NCI-H146 (cell line): ENCODE measurements around the gene COQ3.
A peak's percentile ranks its signal among the peaks of the same experiment; 100 is the strongest.

ENCODE experiments used
- DNase-seq: peaks from one replicate; lab custom pipeline; 2025; lab: John Stamatoyannopoulos, UW

COQ3 gene, protein sequence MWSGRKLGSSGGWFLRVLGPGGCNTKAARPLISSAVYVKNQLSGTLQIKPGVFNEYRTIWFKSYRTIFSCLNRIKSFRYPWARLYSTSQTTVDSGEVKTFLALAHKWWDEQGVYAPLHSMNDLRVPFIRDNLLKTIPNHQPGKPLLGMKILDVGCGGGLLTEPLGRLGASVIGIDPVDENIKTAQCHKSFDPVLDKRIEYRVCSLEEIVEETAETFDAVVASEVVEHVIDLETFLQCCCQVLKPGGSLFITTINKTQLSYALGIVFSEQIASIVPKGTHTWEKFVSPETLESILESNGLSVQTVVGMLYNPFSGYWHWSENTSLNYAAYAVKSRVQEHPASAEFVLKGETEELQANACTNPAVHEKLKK

DNA sequence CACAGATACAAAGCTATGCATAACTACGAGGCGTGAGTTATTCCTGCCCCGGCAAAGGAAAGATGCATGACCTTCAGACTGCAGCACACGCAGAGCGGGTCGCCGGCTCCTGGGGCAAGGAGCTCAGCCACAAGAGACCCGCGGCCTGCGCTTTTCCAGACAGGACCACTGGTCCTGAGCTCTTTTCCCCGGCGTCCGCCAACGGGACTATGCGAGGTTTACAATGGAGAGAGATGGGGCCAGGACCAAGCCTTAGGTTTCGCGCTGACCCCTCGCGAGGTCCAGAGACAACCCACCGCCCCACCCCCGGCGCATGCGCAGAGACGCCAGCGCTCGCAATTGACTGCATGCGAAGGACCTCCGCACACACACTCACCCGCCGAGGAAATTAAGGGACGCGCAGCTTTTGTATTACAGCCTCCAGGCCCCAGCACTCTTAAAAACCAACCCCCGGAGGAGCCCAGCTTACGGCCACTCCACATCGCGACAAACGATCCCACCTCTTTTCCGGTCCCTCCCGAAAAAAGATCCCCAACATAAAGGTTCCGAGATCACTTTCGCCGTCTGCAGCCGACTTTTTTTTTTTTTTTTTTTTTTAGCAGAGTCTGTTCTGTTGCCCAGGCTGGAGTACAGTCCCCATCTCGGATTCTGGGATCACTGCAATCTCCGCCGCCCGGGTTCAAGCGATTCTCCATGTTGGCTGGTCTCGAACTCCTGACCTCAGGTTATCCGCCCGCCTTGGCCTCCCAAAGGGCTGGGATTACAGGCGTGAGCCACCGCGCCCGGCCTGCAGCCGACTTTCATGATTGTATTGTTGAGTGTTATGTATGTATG, at the start of gene COQ3:
Gene COQ3, minus strand, starts transcription at position 498 of the 834 bp plus-strand sequence. Its CDS starts 16 bp downstream, at position 482.
- DNase-seq: peak; percentile 84

DNA sequence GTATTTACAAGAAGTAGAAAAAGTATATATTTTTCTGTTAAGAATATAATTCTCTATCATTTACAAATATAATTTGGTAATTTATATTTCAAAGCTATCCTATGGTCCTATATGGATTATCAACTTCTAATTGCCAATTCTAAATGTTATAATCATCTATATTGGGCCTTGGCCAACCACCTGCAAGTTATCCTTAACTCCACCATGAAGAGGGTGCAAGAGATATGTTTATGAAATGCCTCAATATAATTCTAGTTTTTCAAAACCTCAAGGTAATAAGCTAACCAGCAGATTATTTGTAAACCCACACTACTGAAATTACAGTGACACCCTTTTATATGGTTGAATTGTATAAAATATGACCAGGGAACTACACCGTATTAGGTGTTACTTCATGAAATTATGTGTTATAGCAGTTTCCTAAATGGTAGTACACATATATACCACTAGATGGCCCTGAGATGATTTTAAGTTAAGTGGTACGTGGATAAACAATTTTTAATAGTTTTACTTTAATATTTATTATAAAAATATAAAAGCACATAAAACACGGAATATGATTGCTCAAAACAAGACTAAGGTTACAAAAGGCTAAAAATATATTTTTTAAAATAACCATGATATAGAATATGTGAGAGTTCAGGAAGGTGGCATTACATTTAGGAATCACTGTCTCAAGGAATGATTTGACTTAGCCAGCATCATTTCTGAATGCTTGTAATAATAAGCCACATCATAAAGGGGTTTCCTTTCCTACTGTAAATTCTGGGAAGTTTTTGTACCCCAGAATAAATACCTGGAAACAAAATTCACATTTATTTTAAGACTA, 40.9 kb upstream of the COQ3 start:
- no peak for DNase-seq

DNA sequence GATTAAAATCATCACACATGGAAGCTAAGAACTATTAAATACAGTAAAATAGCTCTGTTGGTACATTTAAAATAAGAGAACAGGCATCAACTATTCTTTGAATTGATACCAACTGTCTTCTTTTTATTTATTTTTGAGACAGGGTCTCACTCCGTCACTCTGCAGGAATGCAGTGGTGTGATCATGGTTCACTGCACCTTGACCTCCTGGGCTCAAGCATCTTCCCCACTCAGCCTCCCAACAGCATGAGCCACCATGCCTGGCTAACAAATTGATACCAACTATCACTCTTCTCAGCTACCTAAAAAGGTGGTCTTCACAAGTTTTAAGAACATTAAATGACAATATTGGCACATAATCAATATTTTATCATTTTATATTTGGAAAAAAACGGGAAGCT, 38.9 kb upstream of the COQ3 start:
- DNase-seq: no peak

DNA sequence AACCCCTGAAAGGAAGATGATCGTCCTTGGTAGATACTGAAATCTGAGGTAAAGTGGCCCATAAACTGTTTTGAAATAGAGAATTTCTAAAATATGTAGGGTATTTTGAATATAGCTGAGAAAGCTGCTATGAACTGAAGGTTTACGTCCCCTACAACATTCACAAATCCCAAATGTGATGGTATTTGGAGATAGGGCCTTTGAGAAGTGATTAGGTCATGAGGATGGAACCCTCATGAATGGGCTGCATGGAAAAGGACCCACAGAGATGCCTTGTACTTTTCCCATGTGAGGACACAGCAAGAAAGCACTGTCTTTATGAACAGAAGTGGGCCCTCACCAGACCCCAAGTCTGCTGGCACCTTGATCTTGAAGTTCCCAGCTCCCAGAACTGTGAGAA, 37.9 kb upstream of the COQ3 start:
- DNase-seq: no peak

DNA sequence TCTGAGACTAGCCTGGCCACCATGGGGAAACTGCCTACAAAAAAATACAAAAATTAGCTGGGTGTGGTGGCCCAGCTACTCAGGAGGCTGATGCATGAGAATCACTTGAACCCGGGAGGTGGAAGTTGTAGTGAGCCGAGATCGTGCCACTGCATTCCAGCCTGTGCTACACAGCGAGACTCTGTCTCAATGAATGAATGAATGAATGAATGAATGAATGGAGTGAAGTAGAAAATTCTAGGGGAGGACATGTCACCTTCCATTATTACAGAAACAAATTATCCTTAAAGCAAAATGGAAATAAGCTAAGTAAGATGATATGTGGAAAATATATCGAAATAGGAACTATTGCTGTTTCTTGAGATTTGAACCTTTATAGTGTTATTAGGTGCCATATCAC, 34.0 kb upstream of the COQ3 start:
- no peak for DNase-seq

DNA sequence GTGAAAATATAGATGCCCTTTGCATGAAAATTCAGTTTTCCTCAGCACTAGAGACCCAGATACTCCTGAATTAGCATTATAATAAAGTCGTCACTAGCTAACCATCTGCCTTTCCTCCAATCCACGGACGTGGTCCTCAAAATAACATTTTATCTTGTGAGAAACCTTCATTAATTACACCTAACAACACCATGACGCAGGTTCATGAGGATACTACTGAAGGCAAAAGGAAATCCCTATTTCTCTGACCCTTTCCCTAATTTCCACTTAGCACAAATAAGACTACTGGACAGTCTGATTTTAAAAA, 32.4 kb upstream of the COQ3 start:
- no peak for DNase-seq

DNA sequence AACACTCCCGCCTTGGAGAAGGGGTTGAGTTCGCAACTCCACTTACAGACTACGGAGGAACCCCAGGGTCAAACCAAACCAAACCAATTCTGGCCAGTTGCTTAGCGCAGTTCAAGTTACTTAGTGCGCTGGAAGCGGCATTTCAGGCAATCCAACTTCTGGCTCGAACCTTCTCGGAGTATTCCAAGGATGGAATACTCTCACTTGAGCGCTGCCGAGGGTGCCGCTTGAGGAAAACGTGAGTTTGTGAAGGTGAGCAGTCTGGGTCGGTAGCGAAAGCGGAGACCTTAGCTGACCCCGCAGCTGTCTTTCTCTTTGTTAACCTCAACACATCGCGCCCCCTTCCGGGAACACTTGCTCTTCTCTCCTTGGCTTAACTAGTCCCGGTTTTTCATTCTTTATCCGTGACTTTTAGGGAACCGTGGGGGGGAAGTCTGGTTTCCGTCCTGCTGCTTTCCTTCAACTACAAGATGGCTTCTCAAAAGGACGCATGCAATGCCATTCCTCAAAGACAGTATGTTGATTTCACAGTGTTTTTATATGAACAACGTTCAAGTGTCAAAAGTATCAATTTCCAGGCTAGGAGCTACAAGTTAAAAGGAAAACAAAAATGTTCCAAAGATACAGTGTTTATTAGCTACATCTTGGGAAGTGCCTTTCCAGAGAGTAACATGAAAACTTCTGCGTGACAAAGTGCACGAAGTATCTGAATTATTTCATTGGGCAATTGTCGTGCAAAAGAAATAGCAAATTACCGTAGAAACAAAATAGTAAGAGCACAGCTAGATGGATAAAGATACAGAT, 31.9 kb upstream of the COQ3 start:
- peak; percentile 93 for DNase-seq

DNA sequence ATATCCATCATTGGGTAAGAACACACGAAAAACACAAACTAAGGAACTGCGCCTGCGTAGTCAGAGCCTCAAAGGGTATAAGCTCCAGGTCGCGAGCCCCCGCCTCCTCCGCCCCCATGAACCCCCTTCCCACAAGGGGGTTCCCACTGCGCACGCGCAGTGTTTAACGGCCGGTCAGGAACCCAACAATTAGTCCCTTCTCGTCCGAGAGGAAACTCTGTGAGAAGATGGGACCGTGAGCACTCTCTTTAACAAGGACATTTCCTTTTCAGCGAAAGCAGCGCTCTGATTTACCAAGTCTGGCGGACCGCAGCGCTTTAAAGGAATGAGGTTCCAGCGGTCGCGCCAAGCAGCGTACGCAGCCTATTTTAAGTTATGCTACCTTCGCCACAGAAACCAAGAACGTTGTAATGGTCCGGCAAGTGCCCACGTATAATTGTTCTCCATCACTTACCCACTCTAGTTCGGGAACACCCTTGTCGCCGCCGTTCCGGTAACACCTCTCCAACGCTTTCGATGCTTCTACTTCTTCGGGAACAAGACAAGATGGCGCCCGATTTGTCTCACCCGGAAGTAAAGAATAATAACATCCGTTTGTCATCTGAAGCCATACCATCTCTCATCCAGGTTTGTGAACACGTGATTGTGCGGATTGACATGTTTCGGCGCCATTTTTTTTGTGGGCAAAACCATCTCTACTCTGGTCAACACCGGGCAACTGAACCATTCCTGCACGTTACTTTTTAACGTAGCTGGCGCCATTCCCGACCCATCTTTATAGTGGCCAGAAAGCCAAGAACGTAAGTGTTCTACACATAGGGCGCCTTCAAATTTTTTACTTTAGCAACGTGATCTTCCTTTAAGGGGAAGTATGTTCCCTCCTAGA, 31.0 kb upstream of the COQ3 start, which contains the start of gene PNISR:
Gene PNISR, minus strand, starts transcription at position 548 of the 886 bp plus-strand sequence. CDS start 10,649 bp downstream, outside the sequence.
- DNase-seq: peak; percentile 98

DNA sequence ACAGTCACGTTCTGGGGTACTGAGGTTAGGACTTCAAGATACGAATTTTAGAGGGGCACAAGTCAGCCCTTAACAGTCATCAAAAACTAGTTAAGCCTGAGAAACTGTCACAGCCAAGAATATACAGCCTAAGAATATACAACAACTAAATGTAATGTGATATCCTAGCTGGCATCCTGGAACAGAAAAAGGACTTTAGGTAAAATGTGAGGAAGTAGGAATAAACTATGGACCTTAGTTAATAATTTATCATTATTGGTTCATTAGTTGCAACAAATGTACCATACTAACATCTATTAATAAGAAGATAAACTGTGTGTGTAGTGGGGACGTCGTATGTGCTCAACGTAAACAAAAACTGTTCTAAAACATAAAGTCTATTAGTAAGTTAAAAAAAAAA, 30.0 kb upstream of the COQ3 start:
- DNase-seq: no peak

DNA sequence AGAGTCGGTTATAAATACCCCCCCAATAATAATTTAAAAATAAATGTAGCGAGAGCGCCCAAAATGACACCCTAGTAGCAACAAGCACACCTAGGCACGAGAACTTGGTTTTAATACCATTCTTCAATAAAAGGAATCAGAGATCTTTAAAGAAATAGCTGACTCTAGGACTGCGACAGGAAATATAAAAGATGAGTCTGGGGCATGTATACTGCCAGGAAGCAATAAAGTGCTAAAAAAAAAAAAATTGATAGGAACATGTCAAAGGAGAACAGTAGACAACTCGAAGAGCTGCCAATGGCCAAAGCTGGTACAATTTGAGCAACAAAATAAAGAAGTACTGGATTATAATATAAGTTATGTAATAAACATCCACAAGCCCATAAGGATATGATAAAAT, 28.9 kb upstream of the COQ3 start:
- DNase-seq: no peak

DNA sequence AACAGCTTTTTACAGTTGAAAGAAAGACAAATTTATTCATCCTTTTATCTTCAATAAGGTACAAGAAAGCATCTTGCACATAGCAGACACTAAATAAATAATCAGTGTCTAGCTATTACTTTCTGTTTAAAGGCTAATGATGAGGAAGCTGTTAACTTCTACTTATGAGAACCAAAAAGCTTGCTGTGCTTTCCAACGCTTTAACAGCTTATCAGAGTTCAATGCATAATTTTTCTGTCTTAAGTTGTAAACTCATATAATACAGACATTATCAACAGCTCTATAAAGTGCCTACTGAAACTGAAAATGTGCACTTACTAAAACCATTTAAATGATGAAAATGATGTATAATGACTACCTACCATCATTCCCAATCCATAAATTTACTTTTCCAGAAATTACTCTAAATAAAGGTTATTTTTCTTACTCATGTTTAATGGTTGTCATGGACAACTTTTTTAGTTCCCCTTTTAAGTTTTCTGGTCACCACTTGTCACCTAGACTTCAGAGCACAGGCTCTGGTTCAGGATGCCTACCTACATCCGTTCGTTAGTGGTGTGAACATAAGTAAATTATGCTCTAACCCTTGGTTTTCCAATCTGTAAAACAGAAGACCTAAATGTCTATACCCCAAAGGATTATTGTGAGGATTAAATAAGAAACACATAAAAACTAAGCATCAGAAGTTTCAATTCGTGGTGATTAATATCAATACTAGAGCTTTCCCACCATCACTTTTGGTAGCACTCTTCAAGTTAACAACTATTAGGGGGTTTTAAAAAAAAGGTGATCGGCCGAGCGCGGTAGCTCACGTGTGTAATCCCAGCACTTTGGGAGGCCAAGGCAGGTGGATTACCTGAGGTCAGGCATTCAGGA, 23.1 kb upstream of the COQ3 start:
- no peak for DNase-seq

DNA sequence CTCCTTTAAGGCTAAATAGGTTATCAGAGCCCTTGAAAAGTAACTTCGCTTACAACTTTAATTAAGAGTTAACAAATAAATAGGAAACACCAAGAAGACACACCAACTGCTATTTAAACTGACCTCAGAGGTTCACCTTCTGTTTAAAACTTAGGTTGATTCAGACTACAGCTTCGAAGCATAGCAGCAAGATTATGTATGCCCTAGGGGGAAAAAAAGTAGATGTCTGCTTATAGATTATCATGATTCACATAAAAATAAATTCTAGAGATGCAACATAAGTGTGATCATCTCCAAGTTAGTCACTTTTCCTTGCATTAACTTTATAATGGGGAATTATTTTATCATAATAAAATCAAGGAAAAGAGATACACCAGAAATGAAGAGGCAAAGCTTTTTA, 22.2 kb upstream of the COQ3 start:
- no peak for DNase-seq

DNA sequence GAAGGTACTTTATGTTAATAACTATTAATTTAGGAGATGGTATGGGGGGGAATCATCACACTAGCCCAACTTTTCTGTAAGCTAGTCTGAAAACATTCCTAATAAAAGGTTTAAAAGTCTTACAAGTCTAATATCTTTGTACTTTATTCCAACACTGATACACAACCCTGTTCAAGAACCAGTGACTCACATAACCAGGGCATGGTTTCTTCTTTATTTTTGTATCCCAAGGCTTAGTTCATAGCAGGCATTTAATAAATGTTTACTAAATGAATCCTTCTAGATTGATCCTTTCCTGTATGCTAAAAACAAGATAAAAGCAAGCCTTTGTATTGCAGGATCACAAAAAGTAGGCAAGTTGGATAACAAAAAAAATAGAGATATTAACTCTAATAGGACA, 21.5 kb upstream of the COQ3 start:
- DNase-seq: no peak

DNA sequence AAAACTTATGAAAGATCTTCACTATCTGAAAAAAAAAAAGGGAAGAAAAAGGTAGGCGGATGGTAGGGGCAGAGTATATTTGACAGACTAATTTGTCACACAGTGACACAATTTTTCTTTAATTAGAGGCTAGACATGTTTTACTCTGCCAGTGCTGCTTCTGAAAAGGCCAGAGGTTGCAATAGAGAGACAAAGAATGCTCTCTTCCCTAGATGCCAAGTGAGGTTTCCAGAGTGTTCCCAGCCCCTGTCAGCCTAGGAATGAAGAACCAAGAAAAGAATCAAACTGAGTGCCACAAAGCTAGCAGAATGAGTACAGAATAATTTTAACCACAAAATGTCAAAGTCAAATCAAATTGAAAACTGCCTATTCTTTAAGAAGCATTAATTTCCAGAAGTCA, 18.1 kb upstream of the COQ3 start:
- DNase-seq: no peak

DNA sequence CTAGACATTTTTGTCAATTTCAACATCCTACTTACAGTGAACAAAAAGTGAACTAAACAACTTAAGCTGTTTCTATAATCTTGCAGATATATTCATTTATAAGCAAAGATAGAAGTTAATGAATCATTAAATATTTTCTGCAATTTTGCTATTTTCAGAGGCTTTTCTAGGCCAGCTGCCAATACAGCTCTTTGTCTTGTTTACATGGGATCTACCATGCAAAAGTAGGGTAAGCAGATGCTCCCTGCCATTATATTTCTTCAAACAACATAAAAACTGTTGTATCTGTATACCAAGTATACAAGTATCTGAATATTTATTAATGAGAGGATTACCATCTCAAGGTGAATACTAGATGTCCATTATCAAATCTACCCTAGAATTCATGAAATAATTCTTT, 15.7 kb upstream of the COQ3 start:
- DNase-seq: no peak

DNA sequence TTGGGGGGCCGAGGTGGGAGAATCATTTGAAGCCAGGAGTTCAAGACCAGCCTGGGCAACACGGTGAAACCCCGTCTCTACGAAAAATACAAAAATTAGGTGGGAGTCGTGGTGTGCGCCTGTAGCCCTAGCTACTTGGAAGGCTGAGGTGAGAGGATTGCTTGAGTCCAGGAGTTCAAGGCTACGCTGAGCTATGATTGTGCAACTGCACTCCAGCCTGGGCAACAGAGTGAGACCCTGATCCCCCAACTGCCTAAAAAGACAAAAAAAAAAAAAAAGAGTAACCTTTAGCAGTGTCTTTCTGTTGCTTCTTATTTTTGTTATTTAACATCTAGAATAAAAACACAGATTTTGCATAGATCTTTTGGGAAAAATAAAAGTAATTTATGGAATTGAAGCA, 13.1 kb upstream of the COQ3 start:
- DNase-seq: no peak

DNA sequence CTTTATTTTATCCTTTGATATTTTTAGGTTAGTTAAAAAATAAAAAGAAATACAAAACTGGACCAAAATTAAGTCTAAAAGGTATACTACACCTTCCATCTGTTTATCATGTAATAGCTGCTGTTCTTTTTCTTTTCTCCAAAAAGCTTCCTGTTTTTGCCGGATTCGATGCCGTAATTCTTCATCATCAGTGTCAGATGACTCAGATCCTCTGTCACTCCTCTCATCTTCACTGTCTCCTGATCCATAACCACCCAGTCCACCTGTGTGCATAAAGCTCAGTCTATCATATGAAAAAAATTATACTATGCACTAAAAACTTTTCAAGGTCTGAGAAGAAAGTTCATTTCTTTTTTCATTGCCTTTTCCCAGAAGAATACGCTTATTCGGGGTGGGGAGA, 8.5 kb upstream of the COQ3 start:
- no peak for DNase-seq

DNA sequence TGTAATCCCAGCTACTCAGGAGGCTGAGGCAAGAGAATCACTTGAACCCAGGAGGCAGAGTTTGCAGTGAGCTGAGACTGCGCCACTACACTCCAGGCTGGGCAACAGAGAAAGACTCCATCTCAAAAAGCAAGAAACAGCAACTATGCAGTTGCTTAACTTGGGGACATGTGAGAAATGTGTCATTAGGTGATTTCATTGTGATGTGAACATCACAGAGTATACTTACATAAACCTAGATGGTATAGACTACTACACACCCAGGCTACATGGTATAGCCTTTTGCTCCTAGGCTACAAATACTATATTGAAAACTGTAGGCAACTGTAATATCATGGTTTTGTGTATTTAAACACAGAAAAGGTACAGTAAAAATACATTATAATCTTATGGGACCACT, 3.3 kb upstream of the COQ3 start:
- DNase-seq: no peak

DNA sequence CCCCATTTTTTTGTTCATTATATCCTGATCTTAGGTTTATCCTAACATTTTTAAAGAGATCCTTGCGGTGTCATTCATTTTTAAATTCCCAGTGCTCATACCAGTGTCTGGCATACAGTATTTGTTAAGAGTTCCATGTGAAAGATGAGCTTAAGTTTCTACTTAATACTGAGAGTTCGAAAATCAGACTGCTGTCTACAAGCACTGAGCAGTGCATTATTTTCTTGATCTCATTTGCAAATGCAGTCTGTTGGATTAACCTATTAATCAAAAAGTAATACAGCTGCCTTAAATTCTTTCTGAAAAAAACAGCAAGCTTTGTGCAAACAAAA, 663 bp downstream of the COQ3 start:
- no peak for DNase-seq

DNA sequence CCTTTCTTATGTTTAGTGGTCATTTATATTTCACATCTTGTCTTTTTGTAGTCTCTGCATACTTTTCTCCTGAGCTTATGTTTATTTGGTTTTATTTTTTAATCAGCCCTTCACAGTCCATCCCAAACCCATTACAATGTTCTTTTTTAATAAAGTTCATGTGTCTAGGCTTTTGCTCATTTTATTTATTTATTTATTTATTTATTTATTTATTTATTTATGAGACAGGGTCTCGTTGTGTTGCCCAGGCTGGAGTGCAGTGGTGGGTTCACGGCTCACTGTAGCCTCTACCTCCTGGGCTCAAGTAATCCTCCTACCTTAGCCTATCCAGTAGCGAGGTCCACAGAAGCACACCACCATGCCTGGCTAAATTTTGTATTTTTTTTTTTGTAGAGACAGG, 3.1 kb downstream of the COQ3 start:
- DNase-seq: no peak
